Erythroblast (primary cell): ENCODE measurements around the gene PRSS56.

ENCODE experiments used
- GATA1 ChIP-seq: IDR thresholded peaks from 2 replicates; pipeline ENCODE4 v1.6.1; 2011; ENCODE audit warnings: low read depth, mild to moderate bottlenecking, control low read depth, low read length, moderate library complexity
- POLR2A ChIP-seq: IDR thresholded peaks from 2 replicates; pipeline ENCODE4 v1.6.1; 2011; ENCODE audit warnings: mild to moderate bottlenecking, low read length

- no peak for TF ChIP-seq POLR2A
- no peak for TF ChIP-seq GATA1
Observed at GRCh38 chr2:232549655-232550353, 29.6 kb downstream of the PRSS56 start.
